Esophagus mucosa (tissue), 1 donor: ENCODE results near the gene MTA1. TPM values are rescaled to one million over a fixed set of nuclear protein-coding genes. Genes with fewer than 3 reads are reported as not detected.

Source experiments
- ATAC-seq: fragments of 200-7000 bp; cut with Tn5 transposase; one replicate; pipeline ENCODE4 v1.9.1; 2020
- total RNA-seq: library from RNA; stranded (reverse); gene quantifications from one replicate; pipeline ENCODE4 v1.2.4, GENCODE V29; 2023
- donor health status: DM: yes; HTN: yes; CAD: no.

Gene MTA1
- total RNA-seq, 1 donor from 2014 or later: 30.9 TPM

DNA sequence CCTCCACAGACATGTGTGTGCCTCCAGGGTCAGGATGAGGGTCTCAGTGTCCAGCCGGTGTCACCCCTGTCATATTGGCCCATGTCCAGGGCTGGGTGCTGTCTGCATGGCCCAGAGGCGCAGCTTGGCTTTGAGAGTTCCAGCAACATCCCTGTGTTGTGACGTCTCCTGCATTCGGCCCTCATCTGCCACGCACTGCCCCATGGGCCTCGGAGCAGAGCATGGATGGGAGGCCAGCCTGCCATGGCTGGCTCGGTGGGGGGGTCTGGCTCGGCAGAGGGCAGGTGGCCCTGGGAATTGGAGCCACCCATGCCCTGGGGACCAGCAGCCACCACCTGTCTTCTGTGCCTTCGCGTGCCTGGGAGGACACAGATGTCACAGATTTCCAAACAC lies 32.1 kb upstream of the MTA1 start:
- no peak for ATAC-seq

DNA sequence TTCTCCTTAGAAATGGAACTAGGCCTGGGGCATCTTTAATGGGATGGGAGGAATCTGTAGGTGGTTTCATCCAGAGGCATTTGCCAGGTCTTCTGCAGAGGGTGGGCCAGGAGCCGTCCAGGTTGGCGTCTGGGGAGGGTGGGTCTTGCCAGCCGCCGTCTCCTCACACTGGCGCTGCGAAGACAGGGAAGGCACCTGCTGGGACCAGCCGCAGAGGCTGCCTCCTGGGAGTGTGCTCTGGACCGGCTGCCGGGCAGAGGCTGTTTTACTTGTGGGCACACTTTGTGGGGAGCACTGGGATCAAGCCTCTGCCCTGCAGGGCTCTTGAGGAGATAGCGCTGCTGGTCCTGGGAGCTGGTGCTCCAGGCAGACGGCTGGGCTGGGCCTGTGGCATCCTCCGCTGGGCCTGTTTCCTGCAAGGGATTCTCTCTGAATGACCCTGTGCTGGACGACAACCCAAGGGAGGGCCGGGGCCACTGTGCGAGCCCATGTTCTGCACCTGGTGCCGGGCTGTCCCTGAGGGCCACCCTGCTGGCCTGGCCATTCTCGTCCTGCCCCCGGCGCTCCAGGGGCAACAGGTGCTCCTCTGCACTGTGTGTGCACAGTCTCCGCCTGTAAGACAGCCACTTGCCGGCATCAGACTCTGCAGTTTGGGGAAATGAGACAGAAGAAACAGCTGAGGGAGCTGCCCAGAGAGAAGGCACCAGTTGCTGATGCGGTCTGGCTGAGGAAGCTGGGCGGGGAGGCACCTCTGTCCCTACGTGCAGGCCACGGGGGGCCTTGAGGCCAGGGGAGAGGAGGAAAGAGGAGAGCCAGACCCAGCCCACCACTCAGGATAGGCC lies 31.3 kb upstream of the MTA1 start:
- ATAC-seq: no peak

DNA sequence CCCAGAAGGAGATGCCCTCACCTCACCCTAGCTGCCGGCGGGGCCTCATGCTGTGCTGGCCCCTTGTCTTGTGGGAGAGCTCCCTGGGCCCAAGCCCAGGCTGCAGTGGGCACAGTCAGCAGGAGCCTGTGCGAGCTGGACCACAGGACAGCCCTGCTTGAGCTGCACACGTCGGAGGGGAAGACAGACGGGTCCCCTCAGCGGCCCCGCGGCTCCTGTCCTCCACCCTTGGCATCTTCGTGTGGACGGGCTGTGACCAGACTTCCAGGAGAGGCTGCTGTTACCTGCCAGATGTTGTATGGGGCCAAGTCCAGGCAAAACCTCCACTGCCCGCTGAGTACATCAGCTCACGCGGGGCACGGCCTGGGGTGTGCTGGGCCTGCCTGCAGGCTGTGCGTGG lies 30.7 kb upstream of the MTA1 start:
- no peak for ATAC-seq

DNA sequence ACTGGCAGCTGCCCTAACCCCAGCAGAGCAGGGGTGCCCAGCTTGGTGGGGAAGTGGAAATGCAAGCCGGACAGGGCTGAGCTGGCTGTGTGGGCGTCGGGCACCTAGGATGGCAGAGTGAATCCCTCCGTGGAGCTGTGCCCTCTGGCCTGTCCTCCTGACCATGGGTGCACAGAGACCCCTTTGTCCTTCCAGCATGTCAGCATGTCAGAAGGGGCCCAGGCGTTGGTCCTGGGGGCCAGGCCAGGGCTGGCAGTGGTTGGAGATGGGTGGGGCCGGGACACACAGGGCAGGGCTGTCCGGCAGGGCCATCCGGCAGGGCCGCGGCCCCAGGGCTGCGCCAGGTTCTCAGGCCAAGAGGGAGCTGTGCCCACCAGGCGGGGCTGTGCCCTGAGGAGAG lies 30.1 kb upstream of the MTA1 start:
- ATAC-seq: no peak

DNA sequence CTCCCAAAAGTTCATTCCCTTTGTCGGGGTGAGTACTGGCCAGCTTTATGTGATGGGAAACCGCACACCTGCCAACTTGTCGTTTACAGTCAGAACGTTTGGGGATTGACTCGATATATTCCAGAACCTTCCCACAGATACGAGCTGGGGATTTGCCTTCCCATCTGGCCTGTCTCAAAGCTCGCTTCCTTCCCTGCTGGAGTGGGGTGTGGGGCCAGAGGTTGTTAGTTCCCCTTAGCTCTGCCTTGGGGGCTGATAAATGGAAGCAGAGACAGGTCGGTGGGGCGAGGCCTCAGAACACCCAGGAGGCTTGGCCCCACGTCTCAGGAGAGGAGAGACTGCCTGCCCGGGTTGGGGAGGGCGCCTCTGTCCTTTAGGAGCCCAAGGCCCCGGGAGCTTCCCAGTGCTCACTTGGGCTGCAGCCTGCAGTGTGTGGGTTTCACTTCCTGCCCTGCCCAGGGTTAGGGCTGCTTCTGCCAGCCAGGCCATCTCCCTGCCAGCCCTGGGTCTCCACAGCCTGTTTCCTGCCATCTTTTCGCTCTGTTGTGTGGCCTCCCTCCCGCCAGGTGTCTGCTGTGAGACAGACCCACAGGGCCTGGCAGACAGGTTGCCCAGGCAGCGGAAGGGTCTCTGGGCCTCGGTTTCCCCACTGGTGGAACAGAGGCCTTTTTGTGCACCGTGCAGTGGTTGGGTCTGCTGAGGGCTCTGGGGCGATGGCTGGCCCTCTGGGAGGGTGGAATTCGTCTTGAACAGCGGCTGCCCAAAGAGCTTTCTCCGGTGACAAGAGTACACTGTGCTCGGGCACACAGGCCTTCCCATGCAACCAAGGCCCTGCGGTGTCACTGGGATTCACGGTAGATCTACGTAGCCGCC lies 29.4 kb upstream of the MTA1 start:
- no peak for ATAC-seq

DNA sequence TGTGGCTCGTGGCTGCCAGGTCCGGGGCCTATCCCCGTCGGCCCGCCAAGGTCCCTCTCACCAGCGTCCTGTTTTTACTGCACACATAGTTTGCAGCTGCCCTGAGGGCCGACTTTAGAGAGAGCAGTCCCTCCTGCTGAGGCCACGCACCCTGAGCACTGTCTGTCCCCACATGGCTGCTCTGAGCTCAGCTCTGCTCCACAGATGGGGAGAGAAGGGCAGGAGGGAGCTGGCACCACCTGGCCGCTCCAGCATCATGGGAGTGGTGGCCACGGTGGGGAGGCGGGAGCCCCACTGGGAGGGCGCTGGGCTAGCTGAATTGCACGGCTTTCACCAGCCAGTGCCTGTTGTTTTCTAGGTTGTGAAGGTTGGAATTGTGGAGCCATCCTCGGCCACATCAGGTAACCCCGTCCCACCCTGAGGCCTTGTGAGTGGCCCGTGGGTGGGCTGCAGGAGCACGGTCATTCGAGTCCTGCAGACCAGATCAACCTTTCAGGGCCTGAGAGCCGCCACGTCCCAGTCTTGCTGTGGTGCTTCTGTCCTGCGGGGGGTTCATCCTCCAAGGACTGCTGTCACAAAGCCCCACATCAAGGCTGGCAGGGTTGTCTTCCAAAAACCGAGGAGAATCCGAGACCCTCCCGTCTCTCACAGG lies 28.7 kb upstream of the MTA1 start:
- ATAC-seq: no peak

DNA sequence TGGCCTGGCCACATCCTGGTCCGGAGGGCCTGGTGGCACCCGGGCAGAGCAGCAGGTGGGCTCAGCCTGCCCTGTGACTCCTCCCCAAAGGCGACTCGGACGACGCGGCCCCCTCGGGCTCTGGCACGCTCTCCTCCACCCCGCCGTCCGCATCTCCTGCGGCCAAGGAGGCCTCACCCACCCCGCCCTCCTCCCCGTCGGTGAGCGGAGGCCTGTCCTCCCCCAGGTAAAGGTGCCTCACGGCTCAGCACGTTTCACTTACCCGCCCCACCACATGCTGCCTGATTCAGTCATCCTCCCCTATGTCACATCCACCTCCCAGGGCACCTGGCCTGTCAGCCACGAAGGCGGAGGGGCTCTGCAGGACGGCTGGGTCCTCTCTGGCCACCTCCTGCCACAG lies 28.1 kb upstream of the MTA1 start:
- no peak for ATAC-seq

DNA sequence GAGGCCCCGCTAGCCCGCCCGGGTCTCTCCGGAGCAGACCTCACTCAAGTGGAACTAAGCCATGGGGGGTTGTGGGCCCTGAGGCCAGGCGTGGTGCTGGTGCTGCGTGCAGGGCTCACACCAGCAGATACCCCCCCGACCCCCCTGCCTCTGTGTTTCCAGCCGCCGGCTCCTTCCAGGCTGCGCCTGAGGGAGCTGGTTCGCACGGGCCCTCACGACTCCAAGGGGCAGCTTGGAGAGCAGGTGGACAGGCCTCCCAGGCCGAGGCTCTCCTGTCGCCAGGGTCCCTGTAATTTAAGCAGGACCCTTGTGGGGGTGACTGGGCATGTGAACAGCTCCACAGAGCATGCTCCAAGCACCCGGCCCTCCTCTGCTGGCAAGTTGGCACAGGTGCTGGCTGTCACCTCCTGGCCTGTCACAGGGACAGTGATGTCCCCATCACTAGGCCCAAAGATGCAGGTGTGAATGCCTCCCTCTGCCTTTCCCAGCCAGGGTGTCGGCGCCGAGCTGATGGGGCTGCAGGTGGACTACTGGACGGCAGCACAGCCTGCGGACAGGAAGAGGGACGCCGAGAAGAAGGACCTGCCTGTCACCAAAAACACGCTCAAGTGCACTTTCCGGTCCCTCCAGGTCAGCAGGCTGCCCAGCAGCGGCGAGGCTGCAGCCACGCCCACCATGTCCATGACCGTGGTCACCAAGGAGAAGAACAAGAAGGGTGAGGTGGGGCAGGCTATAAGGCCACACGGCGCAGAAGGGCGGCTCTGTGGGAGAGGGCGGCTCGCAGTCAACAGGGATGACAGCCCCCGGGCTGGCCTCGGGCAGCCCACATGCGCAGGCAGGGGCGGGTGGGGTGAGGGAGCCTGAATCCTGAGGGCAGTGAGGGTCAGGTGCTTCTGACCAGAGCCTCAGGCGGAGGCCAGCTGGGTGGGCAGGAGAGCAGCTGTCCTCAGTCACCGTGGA lies 27.2 kb upstream of the MTA1 start:
- peak; percentile 29 for ATAC-seq

DNA sequence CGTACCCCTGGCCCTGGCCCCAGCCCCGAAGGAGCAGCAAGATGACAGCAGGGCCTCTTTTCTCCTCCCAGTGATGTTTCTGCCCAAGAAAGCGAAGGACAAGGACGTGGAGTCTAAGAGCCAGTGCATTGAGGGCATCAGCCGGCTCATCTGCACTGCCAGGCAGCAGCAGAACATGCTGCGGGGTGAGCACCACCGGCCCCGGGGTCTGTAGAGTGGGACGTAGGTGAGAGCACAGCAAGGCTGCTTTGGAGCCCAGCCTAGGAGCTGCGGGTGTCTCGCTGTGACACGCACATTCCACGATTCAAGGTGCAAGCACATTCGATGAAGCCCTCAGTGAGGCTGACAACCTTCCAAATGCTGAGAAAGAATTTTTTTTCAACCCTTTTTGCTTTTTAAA lies 26.5 kb upstream of the MTA1 start:
- no peak for ATAC-seq

DNA sequence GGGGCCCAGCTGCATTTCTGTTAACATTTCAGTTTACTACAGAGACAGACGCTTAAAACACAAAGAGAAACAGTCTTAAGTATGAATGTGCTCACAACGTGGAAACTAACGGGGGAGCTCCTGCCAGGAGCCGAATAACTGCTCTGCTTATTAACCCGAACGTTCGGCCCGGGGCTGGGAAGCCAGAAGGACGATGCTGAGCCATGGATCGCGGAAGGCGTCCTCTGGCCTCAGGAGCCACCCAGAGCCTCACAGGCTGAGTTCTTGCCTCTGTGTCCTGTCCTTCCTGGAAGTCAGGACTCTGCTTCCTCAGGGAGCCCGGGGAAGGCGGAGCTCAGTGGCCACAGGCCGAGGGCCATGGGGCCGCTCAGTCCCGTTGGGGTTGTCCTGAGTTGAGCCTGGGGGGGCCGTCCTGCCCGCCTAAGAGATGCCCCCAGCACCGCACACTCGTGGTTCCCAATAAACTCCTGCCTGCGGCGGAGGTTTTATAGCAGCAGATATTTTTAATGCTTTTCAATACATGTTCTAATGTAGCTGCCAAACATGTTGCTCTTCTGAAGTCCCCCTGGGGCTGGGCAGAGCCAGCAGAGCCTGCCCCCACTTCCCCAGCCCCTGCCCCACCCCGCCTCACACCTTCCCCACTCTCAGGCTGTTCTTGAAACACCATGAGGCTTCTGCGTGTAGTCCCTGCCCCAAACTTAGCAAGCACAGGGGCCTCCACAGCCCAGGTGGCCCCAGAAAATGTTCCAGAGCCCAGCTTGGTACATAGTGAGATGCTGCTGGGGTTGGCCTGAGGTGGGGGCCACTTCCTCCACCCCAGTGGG lies 24.7 kb upstream of the MTA1 start:
- no peak for ATAC-seq

DNA sequence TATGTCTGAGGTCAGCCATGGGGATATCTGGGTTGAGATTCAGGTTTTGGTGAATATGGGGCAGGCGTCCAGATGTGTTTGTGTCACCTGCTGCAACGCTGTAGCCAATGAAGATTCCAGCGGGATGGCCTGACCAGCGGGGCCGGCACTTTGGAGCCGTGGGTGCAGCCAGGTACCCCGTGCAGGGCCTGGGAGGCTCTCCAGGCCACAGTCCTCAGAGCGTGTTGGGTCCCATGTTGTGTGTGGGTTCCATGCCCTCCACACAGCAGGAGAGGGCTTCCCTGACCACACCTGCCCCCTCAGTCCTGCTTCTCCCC lies 24.1 kb upstream of the MTA1 start:
- no peak for ATAC-seq

DNA sequence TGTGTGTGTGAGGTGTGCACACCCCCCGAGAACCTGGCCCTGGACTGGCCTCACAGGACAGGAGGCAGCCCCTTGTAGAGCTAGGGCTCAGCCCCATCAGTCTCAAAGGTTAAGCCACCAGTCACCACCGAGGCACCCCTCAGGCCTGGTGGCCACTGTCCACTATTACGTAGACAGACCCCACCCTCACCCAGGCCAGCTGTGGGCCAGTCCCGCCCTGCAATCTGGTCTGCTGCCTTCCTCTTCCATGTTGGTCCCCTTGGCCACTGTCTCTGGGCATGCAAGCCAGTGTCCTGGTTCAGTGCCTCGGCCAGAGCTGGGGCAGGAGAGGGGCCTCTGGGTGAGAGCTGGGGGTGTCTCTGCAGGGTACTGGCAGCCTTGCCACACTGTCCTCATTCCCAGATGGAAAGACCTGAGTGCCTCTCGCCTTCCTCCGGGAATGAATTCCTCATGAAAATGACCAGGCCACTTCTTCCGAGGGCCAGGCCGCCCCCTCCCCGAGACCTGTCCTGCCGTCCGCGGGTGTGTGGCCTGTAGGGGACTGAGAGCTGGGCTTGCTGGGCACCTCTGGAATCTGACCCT lies 22.2 kb upstream of the MTA1 start:
- no peak for ATAC-seq

DNA sequence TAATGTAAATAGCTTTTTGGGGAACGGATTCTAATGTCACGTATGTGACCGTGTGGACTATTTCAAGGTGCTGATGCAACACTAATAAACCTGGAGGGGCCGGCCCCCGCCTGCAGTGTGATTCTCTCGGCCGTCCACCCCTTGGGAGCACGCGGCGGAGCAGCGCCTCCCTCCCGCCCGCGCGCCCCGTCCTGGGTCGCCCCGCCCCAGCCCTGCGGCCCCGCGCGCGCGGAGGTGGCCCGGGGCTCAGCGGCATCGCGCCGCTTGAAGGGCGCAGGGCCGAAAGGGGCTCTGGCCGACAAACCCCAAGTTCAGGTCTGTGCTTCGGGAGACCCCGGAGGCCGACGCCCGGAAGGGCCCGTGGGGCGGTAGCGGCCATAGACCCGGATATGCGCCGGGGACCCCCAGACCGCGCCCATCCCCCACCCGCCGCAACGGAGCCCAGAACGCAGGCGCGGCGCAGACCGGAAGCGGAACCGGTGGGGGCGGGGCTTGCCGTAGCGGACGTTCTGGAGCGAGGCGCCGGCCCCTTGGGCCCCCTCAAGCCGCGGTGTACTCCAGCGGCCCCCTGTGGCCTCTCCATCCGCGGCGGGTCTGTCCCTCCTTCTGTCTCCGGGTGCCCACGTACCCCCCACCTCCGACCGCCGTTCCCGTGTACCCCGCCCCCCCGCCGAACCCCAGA lies 21.4 kb upstream of the MTA1 start, which contains the start of gene TEX22:
Gene TEX22, plus strand, starts transcription at position 495 of the 682 bp plus-strand sequence. CDS start 803 bp downstream, outside the sequence.
- ATAC-seq: peak; percentile 83

DNA sequence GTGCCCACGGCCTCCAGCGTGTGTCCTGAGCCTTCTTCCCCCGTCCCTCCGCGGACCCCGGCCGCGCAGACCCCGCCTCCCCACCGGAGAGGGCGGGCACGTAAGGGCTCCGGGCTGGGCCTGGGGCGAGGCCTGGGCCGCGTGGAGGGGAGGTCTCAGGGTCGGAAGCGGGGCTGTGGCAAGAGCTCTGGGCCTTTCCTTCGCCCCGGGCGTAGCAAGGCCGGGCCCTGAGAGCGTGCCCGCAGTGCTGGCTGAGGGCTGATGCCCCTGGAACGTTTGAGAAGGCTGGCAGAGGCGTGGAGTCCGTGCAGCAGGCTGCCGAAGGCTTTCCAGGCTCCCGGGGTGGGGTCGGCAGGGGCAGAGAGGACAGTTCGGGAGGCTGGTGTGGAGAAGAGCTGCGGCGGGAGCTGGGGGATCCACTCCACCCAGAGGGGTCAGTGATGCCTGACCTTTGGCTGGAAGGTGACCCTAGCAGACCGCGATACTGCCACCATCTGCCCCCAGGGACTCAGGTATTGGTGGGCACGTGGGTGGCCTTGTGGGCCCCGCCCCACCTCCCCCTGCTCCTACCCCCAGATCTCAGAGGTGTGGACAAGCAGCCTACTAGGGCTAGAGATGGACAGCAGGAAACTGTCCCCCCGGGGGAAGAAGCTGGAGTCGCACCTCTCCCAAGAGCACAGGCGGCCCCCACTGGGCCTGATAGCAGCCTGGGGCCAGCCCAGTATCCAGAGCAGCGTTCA lies 20.7 kb upstream of the MTA1 start:
- ATAC-seq: peak; percentile 46

DNA sequence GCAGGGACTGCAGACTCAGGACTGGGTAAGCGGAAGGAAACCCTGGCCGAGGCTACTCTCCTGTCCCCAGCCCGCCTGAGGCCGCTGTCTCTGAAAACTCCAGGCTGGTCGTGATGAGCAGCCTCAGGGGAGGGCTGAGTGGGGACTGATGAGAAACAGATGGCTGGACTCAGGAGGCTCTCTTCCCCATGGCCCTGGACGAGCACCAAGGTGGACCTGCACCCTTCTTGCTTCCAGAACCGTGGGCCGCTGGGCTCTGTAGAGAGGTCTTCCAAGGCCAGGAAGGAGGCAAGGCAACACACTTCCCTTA lies 20.2 kb upstream of the MTA1 start:
- no peak for ATAC-seq

DNA sequence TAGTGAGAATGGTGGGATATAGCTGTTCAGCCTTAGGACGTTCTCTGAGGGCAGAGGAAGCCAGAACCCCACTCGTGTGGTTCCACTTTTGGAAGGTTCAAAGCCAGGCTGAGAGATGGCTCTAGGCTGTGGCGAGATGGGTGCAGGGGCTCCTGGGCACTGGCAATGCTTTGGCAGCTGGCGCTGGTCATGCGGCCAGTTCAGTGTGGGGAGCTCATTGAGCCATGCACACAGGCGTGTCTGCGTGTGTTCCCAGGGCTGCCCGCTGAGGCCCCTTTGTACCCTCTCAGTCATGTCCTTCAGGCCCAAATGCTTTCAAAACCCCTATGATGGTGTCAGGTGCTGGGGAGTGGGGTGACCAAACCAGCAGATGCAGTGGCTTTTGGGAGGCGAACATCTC lies 19.6 kb upstream of the MTA1 start:
- no peak for ATAC-seq

DNA sequence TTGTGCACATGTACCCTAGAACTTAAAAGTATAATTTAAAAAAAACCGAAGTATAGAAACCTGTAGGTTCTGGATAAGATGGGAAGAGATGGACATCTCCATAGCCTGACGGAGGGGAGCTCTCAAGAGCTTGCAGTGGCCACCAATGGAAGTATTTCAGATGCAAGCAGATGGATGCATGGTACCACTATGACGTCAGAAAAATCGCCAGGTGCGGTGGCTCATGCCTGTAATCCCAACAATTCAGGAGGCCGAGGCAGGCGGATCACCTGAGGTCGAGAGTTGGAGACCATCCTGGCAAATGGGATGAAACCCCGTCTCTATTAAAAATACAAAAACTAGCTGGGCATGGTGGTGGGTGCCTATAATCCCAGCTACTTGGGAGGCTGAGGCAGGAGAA lies 17.9 kb upstream of the MTA1 start:
- no peak for ATAC-seq

DNA sequence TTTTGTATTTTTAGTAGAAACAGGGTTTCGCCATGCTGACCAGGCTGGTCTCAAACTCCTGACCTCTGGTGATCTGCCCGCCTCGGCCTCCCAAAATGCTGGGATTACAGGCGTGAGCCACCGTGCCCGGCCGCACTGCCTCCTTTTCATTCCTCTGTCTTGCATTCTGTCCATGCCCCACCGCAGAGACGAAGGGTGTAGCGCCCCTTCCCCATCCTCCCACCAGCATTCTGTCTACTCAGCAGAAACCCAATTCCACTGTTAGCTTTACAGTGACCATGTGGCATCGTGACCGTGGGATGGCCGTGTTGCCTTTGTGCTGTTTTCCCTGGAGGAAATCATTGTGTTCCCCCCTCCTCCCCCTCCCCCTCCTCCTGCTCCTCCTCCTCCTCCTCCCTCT lies 11.0 kb upstream of the MTA1 start:
- ATAC-seq: no peak

DNA sequence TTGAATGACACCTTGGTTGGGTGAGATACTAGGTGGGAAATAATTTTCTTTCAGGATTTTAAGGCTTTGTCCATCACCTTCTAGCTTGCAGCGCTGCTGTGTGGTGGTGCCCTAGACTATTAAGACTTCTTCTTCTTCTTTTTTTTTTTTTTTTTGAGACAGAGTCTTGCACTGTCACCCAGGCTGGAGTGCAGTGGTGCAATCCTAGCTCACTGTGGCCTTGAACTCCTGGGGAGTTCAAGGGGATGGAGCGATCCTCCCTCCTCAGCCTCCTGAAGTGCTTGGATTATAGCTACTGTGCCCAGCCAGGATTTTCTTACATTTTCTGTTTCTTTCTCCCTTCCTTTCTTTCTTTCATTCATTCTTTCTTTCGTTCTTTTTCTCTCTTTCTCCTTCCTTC lies 10.3 kb upstream of the MTA1 start:
- ATAC-seq: no peak

DNA sequence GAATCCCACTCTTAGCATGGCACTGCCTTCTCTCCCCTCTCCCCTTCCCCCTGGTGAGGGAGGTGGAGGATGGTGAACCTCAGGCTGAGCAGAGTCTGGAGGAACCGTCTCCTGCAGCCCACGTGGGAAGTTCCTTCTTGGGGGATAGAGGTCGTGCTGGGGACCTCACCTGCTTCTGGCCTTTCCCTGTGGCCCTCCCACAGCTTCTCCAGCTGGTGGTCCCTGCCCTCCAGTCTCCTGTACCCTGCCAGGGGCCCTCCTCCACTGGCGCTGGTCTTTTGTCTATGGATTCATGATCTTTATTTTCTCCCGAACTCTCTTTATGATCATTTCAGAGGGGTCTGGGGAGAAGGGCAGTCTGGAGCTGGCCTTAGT lies 9.0 kb upstream of the MTA1 start:
- no peak for ATAC-seq
